Trophoblast cell (in vitro differentiated cells and primary cell): ENCODE measurements around the gene ITGBL1.

ENCODE experiments used
- DNase-seq, 2 donors: peaks; one replicate each; pipeline ENCODE4 v3.0.0-alpha.2; 2016
- H2AFZ ChIP-seq: 2 replicates; pipeline ENCODE4 v1.6.1; 2013; ENCODE audit warnings: low read length, moderate library complexity, mild to moderate bottlenecking; ENCODE audit not compliant: insufficient read depth, poor library complexity
- H2AK5ac ChIP-seq: 2 replicates; pipeline ENCODE4 v1.6.1; 2013; ENCODE audit warnings: mild to moderate bottlenecking, low read length
- H2BK120ac ChIP-seq: 2 replicates; pipeline ENCODE4 v1.6.1; 2013; ENCODE audit warnings: low read length, mild to moderate bottlenecking, moderate library complexity; ENCODE audit not compliant: insufficient read depth, poor library complexity
- H2BK12ac ChIP-seq: 2 replicates; pipeline ENCODE4 v1.6.1; 2013; ENCODE audit warnings: mild to moderate bottlenecking, low read length, moderate library complexity
- H2BK5ac ChIP-seq: 2 replicates; pipeline ENCODE4 v1.6.1; 2013; ENCODE audit warnings: low read length, low read depth, moderate library complexity, mild to moderate bottlenecking; ENCODE audit not compliant: poor library complexity
- H3K14ac ChIP-seq: 2 replicates; pipeline ENCODE4 v1.6.1; 2013; ENCODE audit warnings: mild to moderate bottlenecking, low read length
- H3K18ac ChIP-seq: 2 replicates; pipeline ENCODE4 v1.6.1; 2013; ENCODE audit warnings: mild to moderate bottlenecking, low read length
- H3K23ac ChIP-seq: 2 replicates; pipeline ENCODE4 v1.6.1; 2013; ENCODE audit warnings: low read length
- H3K27ac ChIP-seq: 2 replicates; pipeline ENCODE4 v1.5.1; 2013; ENCODE audit warnings: low read depth, mild to moderate bottlenecking, inconsistent platforms, low read length, moderate library complexity
- H3K27me3 ChIP-seq: 2 replicates; pipeline ENCODE4 v1.6.1; 2013; ENCODE audit warnings: inconsistent platforms, mild to moderate bottlenecking, low read length, moderate library complexity; ENCODE audit not compliant: insufficient read depth
- H3K36me3 ChIP-seq, 2 experiments: 1 replicate in 1 of 2; 2 replicates in 1 of 2; pipeline ENCODE4 v1.6.1; 2013; ENCODE audit warnings: low read length in 2 of 2, mild to moderate bottlenecking in 2 of 2, moderate library complexity in 1 of 2; ENCODE audit not compliant: insufficient read depth in 2 of 2, control insufficient read depth in 1 of 2
- H3K4ac ChIP-seq: 2 replicates; pipeline ENCODE4 v1.6.1; 2013; ENCODE audit warnings: low read depth, mild to moderate bottlenecking, low read length, moderate library complexity
- H3K4me1 ChIP-seq, 2 experiments: 1 replicate in 1 of 2; 2 replicates in 1 of 2; pipeline ENCODE4 v1.6.1; 2013; ENCODE audit warnings: low read length in 2 of 2, mild to moderate bottlenecking in 2 of 2, moderate library complexity in 1 of 2; ENCODE audit not compliant: insufficient read depth in 2 of 2, control insufficient read depth in 1 of 2
- H3K4me2 ChIP-seq: 2 replicates; pipeline ENCODE4 v1.6.1; 2013; ENCODE audit warnings: inconsistent platforms, mild to moderate bottlenecking, low read length, moderate library complexity
- H3K4me3 ChIP-seq: 2 replicates; pipeline ENCODE4 v1.5.1; 2013; ENCODE audit warnings: mild to moderate bottlenecking, low read depth, low read length, inconsistent platforms
- H3K79me1 ChIP-seq: one replicate; pipeline ENCODE4 v1.6.1; 2013; ENCODE audit warnings: low read length
- H3K79me2 ChIP-seq: 2 replicates; pipeline ENCODE4 v1.6.1; 2013; ENCODE audit warnings: low read length, mild to moderate bottlenecking; ENCODE audit not compliant: control insufficient read depth, insufficient read depth, poor library complexity
- H3K9ac ChIP-seq: 2 replicates; pipeline ENCODE4 v1.6.1; 2013; ENCODE audit warnings: mild to moderate bottlenecking, low read length
- H3K9me3 ChIP-seq: 2 replicates; pipeline ENCODE4 v1.6.1; 2013; ENCODE audit warnings: low read depth, mild to moderate bottlenecking, control low read depth, inconsistent platforms, low read length; ENCODE audit not compliant: insufficient read depth
- H4K12ac ChIP-seq: 2 replicates; pipeline ENCODE4 v1.6.1; 2013; ENCODE audit warnings: low read depth, mild to moderate bottlenecking, low read length, moderate library complexity
- H4K8ac ChIP-seq: 2 replicates; pipeline ENCODE4 v1.6.1; 2013; ENCODE audit warnings: low read depth, mild to moderate bottlenecking, low read length, moderate library complexity
- H4K91ac ChIP-seq: one replicate; pipeline ENCODE4 v1.6.1; 2013; ENCODE audit warnings: low read depth, mild to moderate bottlenecking, low read length, moderate library complexity
- WGBS: extraction: QIAGEN DNeasy Blood & Tissue Kit; methylation state at CpG from one replicate; pipeline ENCODE4 v1.1.7; 2013; ENCODE audit warnings: missing lambda C conversion rate; ENCODE audit not compliant: insufficient read length, insufficient coverage; ENCODE audit errors: extremely low coverage; 5-methylcytosine and 5-hydroxymethylcytosine counted together

Gene ITGBL1

GRCh38 chr13:101522607-101523006 lies 70.1 kb downstream of the ITGBL1 start:
- Histone ChIP-seq H3K14ac (no peak overlapping the region), H3K79me2 (no peaks in the 10 kb centered on the region), H4K8ac (no peak overlapping the region), H2AFZ (no peak overlapping the region), H3K4ac (no peak overlapping the region), H4K12ac (no peak overlapping the region), H4K91ac (no peak overlapping the region), H3K23ac (no peak overlapping the region), H2BK5ac (no peak overlapping the region), H3K79me1 (no peaks in the 10 kb centered on the region), H2BK120ac (no peak overlapping the region), H2AK5ac (no peak overlapping the region), H3K4me2 (no peak overlapping the region), H3K27ac (no peak overlapping the region), H3K36me3 (no peaks in the 10 kb centered on the region), H3K4me1 (no peaks in the 10 kb centered on the region), H3K27me3 (no peaks in the 10 kb centered on the region), H3K18ac (no peak overlapping the region), H2BK12ac (no peak overlapping the region), H3K9ac (no peak overlapping the region), H3K4me3 (no peak overlapping the region), H3K9me3 (no peaks in the 10 kb centered on the region)
- WGBS, result no CpG with 5 or more reads among the region's 5 CpGs
- peak in 1 of 2 donors; percentile 14 for DNase-seq

DNA sequence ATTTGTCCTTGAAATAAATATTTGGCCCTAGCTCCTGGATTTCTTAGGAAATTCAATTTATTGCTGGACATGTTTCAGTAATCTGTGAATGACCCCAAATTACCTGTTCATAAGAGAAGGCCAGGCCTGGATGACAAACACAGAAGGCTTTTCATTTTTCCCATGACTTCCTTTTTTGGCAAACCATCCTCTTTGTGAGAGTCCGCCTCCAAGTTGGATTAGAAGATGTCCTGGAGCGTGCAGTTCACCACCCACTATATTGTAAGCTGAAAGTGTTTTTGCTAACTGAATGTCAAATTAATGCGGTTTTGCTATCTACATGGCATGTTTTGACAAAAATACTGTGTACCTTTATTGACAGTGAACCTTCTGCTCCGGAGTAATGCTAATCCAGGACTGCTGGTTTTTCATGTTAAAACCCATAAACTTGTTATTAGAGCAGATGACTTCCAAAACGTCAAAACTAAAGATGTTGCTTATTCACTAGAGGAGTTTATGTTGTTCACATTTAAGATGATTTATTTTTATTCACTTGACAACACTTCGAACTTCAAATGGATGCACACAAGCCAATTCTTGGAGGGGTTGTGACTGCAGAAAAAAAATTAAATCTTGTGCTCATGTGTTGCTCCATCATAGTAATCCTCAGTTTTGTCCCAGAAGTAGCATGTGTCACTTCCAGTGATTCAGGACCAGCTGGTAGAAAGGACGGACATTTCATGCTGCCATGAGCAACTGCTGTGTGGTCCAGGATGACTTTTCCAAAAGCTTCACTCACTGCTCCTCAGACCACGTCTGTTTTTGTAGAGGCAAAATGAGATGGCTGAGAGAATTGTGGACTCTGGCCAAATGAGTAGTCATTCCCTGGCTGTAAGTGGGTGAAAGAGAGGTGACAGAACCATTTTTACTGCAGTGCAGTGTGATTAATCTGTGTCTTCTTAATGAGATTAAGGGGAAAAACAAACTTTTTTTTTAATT lies 71.0 kb downstream of the ITGBL1 start:
- no peaks in the 10 kb centered on the region for H3K79me1 ChIP-seq
- H3K23ac ChIP-seq, result no peak overlapping the region
- H3K14ac ChIP-seq, result no peak overlapping the region
- H3K4ac ChIP-seq, result no peak overlapping the region
- H3K27me3 ChIP-seq, result no peaks in the 10 kb centered on the region
- no peak overlapping the region for H3K4me3 ChIP-seq
- H3K79me2 ChIP-seq, result no peaks in the 10 kb centered on the region
- no CpG with 5 or more reads among the region's 8 CpGs for WGBS
- no peak overlapping the region for H4K91ac ChIP-seq
- no peak overlapping the region for H2BK120ac ChIP-seq
- DNase-seq, result no peak
- no peak overlapping the region for H2BK5ac ChIP-seq
- H3K27ac ChIP-seq, result no peak overlapping the region
- no peaks in the 10 kb centered on the region for H3K4me1 ChIP-seq
- no peaks in the 10 kb centered on the region for H3K9me3 ChIP-seq
- H3K18ac ChIP-seq, result no peak overlapping the region
- no peaks in the 10 kb centered on the region for H3K36me3 ChIP-seq
- H4K12ac ChIP-seq, result no peak overlapping the region
- H2AFZ ChIP-seq, result no peak overlapping the region
- no peak overlapping the region for H2BK12ac ChIP-seq
- H3K9ac ChIP-seq, result no peak overlapping the region
- no peak overlapping the region for H2AK5ac ChIP-seq
- H4K8ac ChIP-seq, result no peak overlapping the region
- H3K4me2 ChIP-seq, result no peak overlapping the region

GRCh38 chr13:101527130-101527529 lies 74.7 kb downstream of the ITGBL1 start:
- Histone ChIP-seq H2BK5ac (no peak overlapping the region), H4K8ac (no peak overlapping the region), H2BK120ac (no peak overlapping the region), H3K4ac (no peak overlapping the region), H2AK5ac (no peak overlapping the region), H3K36me3 (no peaks in the 10 kb centered on the region), H3K4me2 (no peak overlapping the region), H4K91ac (no peak overlapping the region), H3K9ac (no peak overlapping the region), H3K14ac (no peak overlapping the region), H3K4me1 (no peaks in the 10 kb centered on the region), H3K23ac (no peak overlapping the region), H3K79me1 (no peaks in the 10 kb centered on the region), H2AFZ (no peak overlapping the region), H3K27me3 (no peaks in the 10 kb centered on the region), H3K9me3 (no peaks in the 10 kb centered on the region), H3K4me3 (no peak overlapping the region), H2BK12ac (no peak overlapping the region), H3K27ac (no peak overlapping the region), H4K12ac (no peak overlapping the region), H3K79me2 (no peaks in the 10 kb centered on the region), H3K18ac (no peak overlapping the region)
- DNase-seq, result no peak

DNA sequence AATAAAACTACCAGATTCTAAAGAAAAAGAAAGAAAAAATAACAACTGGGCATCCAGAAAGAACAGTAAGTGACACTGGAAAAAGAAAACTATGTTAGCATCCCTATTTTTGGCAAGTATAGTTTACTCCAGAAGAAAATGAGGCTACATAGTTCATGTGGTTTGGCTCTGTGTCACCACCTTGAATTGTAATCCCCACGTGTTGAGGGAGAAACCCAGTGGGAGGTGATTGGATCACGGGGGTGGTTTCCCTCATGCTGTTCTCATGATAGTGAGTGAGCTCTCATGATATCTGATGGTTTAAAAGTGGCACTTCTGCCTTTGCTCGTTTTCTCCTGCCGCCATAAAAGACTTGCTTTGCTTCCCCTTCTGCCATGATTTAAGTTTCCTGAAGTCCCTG lies 76.9 kb downstream of the ITGBL1 start:
- Histone ChIP-seq H3K4me3 (no peak overlapping the region), H4K8ac (no peak overlapping the region), H3K27ac (no peak overlapping the region), H3K9ac (no peak overlapping the region), H3K9me3 (no peaks in the 10 kb centered on the region), H3K4me1 (no peaks in the 10 kb centered on the region), H3K79me2 (no peaks in the 10 kb centered on the region), H3K27me3 (no peaks in the 10 kb centered on the region), H2BK5ac (no peak overlapping the region), H4K12ac (no peak overlapping the region), H3K23ac (no peak overlapping the region), H2AK5ac (no peak overlapping the region), H3K14ac (no peak overlapping the region), H2BK12ac (no peak overlapping the region), H3K18ac (no peak overlapping the region), H4K91ac (no peak overlapping the region), H3K79me1 (no peaks in the 10 kb centered on the region), H3K4ac (no peak overlapping the region), H2BK120ac (no peak overlapping the region), H3K4me2 (no peak overlapping the region), H2AFZ (no peak overlapping the region), H3K36me3 (no peaks in the 10 kb centered on the region)
- DNase-seq, result no peak
- WGBS, result no CpG with 5 or more reads among the region's 4 CpGs
